Neural crest cell (in vitro differentiated cells): ENCODE measurements around the gene VMO1. TPM values are rescaled to one million over a fixed set of nuclear protein-coding genes. Genes with fewer than 3 reads are reported as not detected.

Experiments
- DNase-seq: peaks from one replicate; pipeline ENCODE4 v3.0.0; 2021; ENCODE audit warnings: low read depth, mixed read lengths, low spot score
- H3K27ac Mint-ChIP-seq: one replicate; pipeline ENCODE4 v1.8.0; 2021; ENCODE audit warnings: mild to moderate bottlenecking, mixed read lengths; ENCODE audit not compliant: unreplicated experiment
- H3K27me3 Mint-ChIP-seq: 2 replicates; pipeline ENCODE4 v1.8.0; 2021; ENCODE audit warnings: low read depth, mild to moderate bottlenecking, mixed read lengths
- H3K36me3 Mint-ChIP-seq: 2 replicates; pipeline ENCODE4 v1.8.0; 2021; ENCODE audit warnings: low read depth, mild to moderate bottlenecking, mixed read lengths
- H3K4me1 Mint-ChIP-seq: 2 replicates; pipeline ENCODE4 v1.8.0; 2021; ENCODE audit warnings: mixed read lengths
- H3K4me3 Mint-ChIP-seq: one replicate; pipeline ENCODE4 v1.8.0; 2021; ENCODE audit warnings: mild to moderate bottlenecking, mixed read lengths
- H3K9me3 Mint-ChIP-seq: 2 replicates; pipeline ENCODE4 v1.8.0; 2021; ENCODE audit warnings: mixed read lengths
- CTCF ChIP-seq: fragments of 200-600 bp; sonication (generic); conservative IDR thresholded peaks from 2 replicates; pipeline ENCODE4 v1.5.0; 2021; ENCODE audit warnings: antibody characterized with exemption, mild to moderate bottlenecking
- total RNA-seq: library from RNA; stranded (reverse); gene quantifications from 2 replicates; pipeline ENCODE4 v1.2.1, GENCODE V29; 2021

The VMO1 gene
- total RNA-seq, 1 donor from 2014 or later, result 1.0 TPM

- H3K4me3 Mint-ChIP-seq, result no peak overlapping the region
- TF ChIP-seq CTCF, result no peak
- no peaks in the 10 kb centered on the region for H3K9me3 Mint-ChIP-seq
- H3K27me3 Mint-ChIP-seq, result peaks cover 83% of the 10 kb centered on the region
- H3K4me1 Mint-ChIP-seq, result no peaks in the 10 kb centered on the region
- no peak overlapping the region for H3K27ac Mint-ChIP-seq
- H3K36me3 Mint-ChIP-seq, result no peaks in the 10 kb centered on the region
- no peak for DNase-seq
These were observed 32.8 kb downstream of the VMO1 start for GRCh38 chr17:4753392-4753791.

- no peak overlapping the region for H3K27ac Mint-ChIP-seq
- peaks cover 83% of the 10 kb centered on the region for H3K27me3 Mint-ChIP-seq
- H3K4me3 Mint-ChIP-seq, result no peak overlapping the region
- no peak for DNase-seq
- H3K36me3 Mint-ChIP-seq, result no peaks in the 10 kb centered on the region
- H3K9me3 Mint-ChIP-seq, result no peaks in the 10 kb centered on the region
- H3K4me1 Mint-ChIP-seq, result no peaks in the 10 kb centered on the region
- no peak for TF ChIP-seq CTCF
These were observed 34.2 kb downstream of the VMO1 start for GRCh38 chr17:4751932-4752331.

GRCh38 chr17:4750606-4751005, 35.6 kb downstream of the VMO1 start:
- DNase-seq, result no peak
- H3K9me3 Mint-ChIP-seq, result no peaks in the 10 kb centered on the region
- H3K27me3 Mint-ChIP-seq, result peaks cover 86% of the 10 kb centered on the region
- no peak overlapping the region for H3K4me3 Mint-ChIP-seq
- peaks cover 3% of the 10 kb centered on the region for H3K4me1 Mint-ChIP-seq
- no peak for TF ChIP-seq CTCF
- no peak overlapping the region for H3K27ac Mint-ChIP-seq
- H3K36me3 Mint-ChIP-seq, result no peaks in the 10 kb centered on the region

- no peak for DNase-seq
- Mint-ChIP-seq H3K36me3 (no peaks in the 10 kb centered on the region), H3K27ac (no peak overlapping the region), H3K4me3 (no peak overlapping the region), H3K27me3 (peaks cover 88% of the 10 kb centered on the region), H3K9me3 (no peaks in the 10 kb centered on the region), H3K4me1 (peaks cover 8% of the 10 kb centered on the region)
- TF ChIP-seq CTCF, result no peak
These were observed 37.5 kb downstream of the VMO1 start for GRCh38 chr17:4748686-4749085.

GRCh38 chr17:4747847-4748246, 38.3 kb downstream of the VMO1 start:
- Mint-ChIP-seq H3K4me1 (peaks cover 8% of the 10 kb centered on the region), H3K27me3 (peaks cover 92% of the 10 kb centered on the region), H3K4me3 (no peak overlapping the region), H3K27ac (no peak overlapping the region), H3K36me3 (no peaks in the 10 kb centered on the region), H3K9me3 (no peaks in the 10 kb centered on the region)
- TF ChIP-seq CTCF, result no peak
- DNase-seq, result no peak
